HL-60/S4 treated with phorbol 12-myristate 13-acetate at 8.2 ng/mL for 4 days and 3 days (cell line): ENCODE measurements around the gene CDC37L1.

Source experiments
- in situ Hi-C: fragments of 300-500 bp; cut with MboI; formaldehyde crosslinking; loops from 2 replicates; pipeline ENCODE4 v1.15.0; 2022; ENCODE audit warnings: low sequenced_read_pairs

Gene CDC37L1

GRCh38 chr9:4713849-4714248, 34.5 kb downstream of the CDC37L1 start:
- in situ Hi-C loops, result no loop called here

- in situ Hi-C loops, result no loop called here
Measured at GRCh38 chr9:4714266-4715016, 35.1 kb downstream of the CDC37L1 start.

- in situ Hi-C loops, result no loop called here
Measured at GRCh38 chr9:4716163-4716562, 36.8 kb downstream of the CDC37L1 start.

- in situ Hi-C loops, result no loop called here
Measured at GRCh38 chr9:4717815-4718214, 38.4 kb downstream of the CDC37L1 start.

GRCh38 chr9:4718911-4719310, 39.5 kb downstream of the CDC37L1 start:
- in situ Hi-C loops, result no loop called here

GRCh38 chr9:4721736-4722135, 42.4 kb downstream of the CDC37L1 start:
- in situ Hi-C loops, result no loop called here

- in situ Hi-C loops, result no loop called here
Measured at GRCh38 chr9:4725706-4726442, 46.5 kb downstream of the CDC37L1 start.

GRCh38 chr9:4727593-4727992, 48.2 kb downstream of the CDC37L1 start:
- in situ Hi-C loops, result no loop called here

- in situ Hi-C loops, result no loop called here
Measured at GRCh38 chr9:4732890-4733289, 53.5 kb downstream of the CDC37L1 start.

GRCh38 chr9:4734150-4734549, 54.8 kb downstream of the CDC37L1 start:
- in situ Hi-C loops, result no loop called here

GRCh38 chr9:4738866-4739586, 59.7 kb downstream of the CDC37L1 start:
- in situ Hi-C loops, result no loop called here

GRCh38 chr9:4739587-4740387, 60.4 kb downstream of the CDC37L1 start:
- in situ Hi-C loops, result no loop called here

- in situ Hi-C loops, result no loop called here
Measured at GRCh38 chr9:4740388-4740637, 60.9 kb downstream of the CDC37L1 start.

- in situ Hi-C loops, result no loop called here
Measured at GRCh38 chr9:4740638-4741364, 61.4 kb downstream of the CDC37L1 start, which contains the start of gene AK3. TSS of gene AK3 (minus strand) at chr9:4741202. CDS start at chr9:4741087, 115 bp downstream.

GRCh38 chr9:4741365-4742089, 62.2 kb downstream of the CDC37L1 start:
- in situ Hi-C loops, result no loop called here

- in situ Hi-C loops, result no loop called here
Measured at GRCh38 chr9:4742246-4742645, 62.9 kb downstream of the CDC37L1 start.

GRCh38 chr9:4743131-4743875, 63.9 kb downstream of the CDC37L1 start:
- in situ Hi-C loops, result no loop called here

GRCh38 chr9:4746278-4747030, 67.1 kb downstream of the CDC37L1 start:
- in situ Hi-C loops, result no loop called here
